Adrenal gland (tissue), 12 donors: ENCODE results near the gene C18orf32. TPM values are rescaled to one million over a fixed set of nuclear protein-coding genes. Genes with fewer than 3 reads are reported as not detected.

Experiments used
- DNase-seq, 7 donors: peaks; one replicate each; pipeline ENCODE4 v3.0.0-alpha.2; 2019 to 2020
- H3K27ac ChIP-seq, 5 donors: fragments of 200-600 bp; sonication (generic) in 4 of 5; 1 replicate in 3 of 5; 2 replicates in 2 of 5; pipeline versions ENCODE4 v1.5.1 to v1.8.0; 2016 to 2020; ENCODE audit warnings: mild to moderate bottlenecking in 1 of 5
- H3K27me3 ChIP-seq: fragments of 200-600 bp; 2 replicates; pipeline ENCODE4 v1.8.0; 2021
- H3K36me3 ChIP-seq, 2 donors: fragments of 200-600 bp; replicated peaks in 1 of 2; 1 replicate in 1 of 2; 2 replicates in 1 of 2; pipeline versions ENCODE4 v1.5.1 to v1.8.0; 2018 to 2022
- H3K4me1 ChIP-seq, 2 donors: fragments of 200-600 bp; replicated peaks in 1 of 2; 1 replicate in 1 of 2; 2 replicates in 1 of 2; pipeline versions ENCODE4 v1.5.1 to v1.8.0; 2018 to 2021
- H3K4me3 ChIP-seq, 4 donors: fragments of 200-600 bp; sonication (generic) in 3 of 4; one replicate each; pipeline ENCODE4 v1.5.1; 2016 to 2018
- H3K9me3 ChIP-seq, 3 donors: fragments of 200-600 bp; sonication (generic) in 1 of 3; replicated peaks in 1 of 3; 1 replicate in 2 of 3; 2 replicates in 1 of 3; pipeline versions ENCODE4 v1.5.1 to v1.8.0; 2016 to 2021
- CTCF ChIP-seq, 6 experiments: fragments of 450-650 bp in 4 of 6; fragments of 200-600 bp in 2 of 6; sonication (generic) in 1 of 6; IDR thresholded peaks; 1 replicate in 5 of 6; 2 replicates in 1 of 6; pipeline versions ENCODE4 v1.5.1 to v1.8.0; 2016 to 2021; ENCODE audit warnings: antibody characterized with exemption in 6 of 6, mild to moderate bottlenecking in 2 of 6, moderate library complexity in 1 of 6
- POLR2A ChIP-seq, 2 donors: fragments of 450-650 bp; IDR thresholded peaks; one replicate each; pipeline ENCODE4 v1.6.1; 2017; ENCODE audit warnings: antibody characterized with exemption in 2 of 2, mild to moderate bottlenecking in 2 of 2, moderate library complexity in 1 of 2
- WGBS, 4 donors: extraction: QIAGEN DNeasy Blood & Tissue Kit in 2 of 4; methylation state at CpG; one replicate each; pipeline versions ENCODE4 v1.1.5 to v1.1.7; 2013 to 2017; 5-methylcytosine and 5-hydroxymethylcytosine counted together
- intact Hi-C, 2 donors: fragments of 100-400 bp; cut with DNase I; formaldehyde crosslinking; loops; one replicate each; pipeline versions ENCODE4 v1.14.1 to v1.15.0; 2022 to 2023
- polyA plus RNA-seq, 3 donors: library from polyadenylated mRNA; stranded (reverse); fragments of 200-250 nt in 2 of 3; fragments of 350-450 nt in 1 of 3; fragmentation: Illumina TruSeq in 1 of 3; extraction: RNeasy Lipid Tissue Mini Kit (QIAGEN cat#74804) in 1 of 3; gene quantifications; one replicate each; pipeline ENCODE4 v1.2.3, GENCODE V29; 2013 to 2014
- total RNA-seq, 9 donors: library from RNA; depleted of rRNA in 4 of 9; stranded (reverse); fragments of >200 nt in 4 of 9; fragments of 120-200 nt in 1 of 9; fragmentation: NEBNext Ultra II Directional in 1 of 9; extraction: Animal tissue kit (Norgen Biotek cat#: 25700) in 1 of 9; gene quantifications; one replicate each; pipeline versions ENCODE4 v1.1.0 to v1.2.4, GENCODE V29; 2013 to 2023
- donor health status: healthy with polysubstance abuse.
- donor health status: Bipolar disorder and iron deficiency.
- donor health status: DM: yes; HTN: yes; CAD: no.
- donor health status: DM: no; HTN: no; CAD: no.
- donor health status: DM: no; HTN: no; CAD: no.
- donor health status: DM: yes; HTN: yes; CAD: no.

C18orf32 gene
- total and polyA plus RNA-seq, 12 donors: 33.1 to 176 (median 75.3) TPM

- DNase-seq: peak in 2 of 7 donors; percentile 26 to 31
- H3K27ac ChIP-seq: no peak overlapping the region
- no peaks in the 10 kb centered on the region for H3K36me3 ChIP-seq
- TF ChIP-seq CTCF (IDR thresholded peaks at IDR 0.05): peak in 5 of 6 experiments; percentile 5 to 39 (median 27)
- no peak for TF ChIP-seq POLR2A (IDR thresholded peaks at IDR 0.05)
- H3K27me3 ChIP-seq: no peaks in the 10 kb centered on the region
- no peak overlapping the region for H3K4me3 ChIP-seq
- intact Hi-C loops: no loop called here
- peaks cover 0 to 36% (median 0%) of the 10 kb centered on the region in 3 donors for H3K9me3 ChIP-seq
- WGBS, 4 donors: 66 to 71% (median 69%) methylated on average over 3 of the region's 3 CpGs
- H3K4me1 ChIP-seq: no peaks in the 10 kb centered on the region
These were observed 39.0 kb downstream of the C18orf32 start for GRCh38 chr18:49447810-49448745.

- WGBS, 4 donors: 66 to 96% (median 88%) methylated on average over 5 of the region's 5 CpGs
- Histone ChIP-seq H3K9me3 (peaks cover 0 to 36% (median 0%) of the 10 kb centered on the region in 3 donors), H3K4me3 (no peak overlapping the region), H3K27ac (no peak overlapping the region), H3K36me3 (no peaks in the 10 kb centered on the region), H3K4me1 (no peaks in the 10 kb centered on the region), H3K27me3 (no peaks in the 10 kb centered on the region)
- TF ChIP-seq POLR2A (IDR thresholded peaks at IDR 0.05): no peak
- TF ChIP-seq CTCF (IDR thresholded peaks at IDR 0.05): no peak
- no peak for DNase-seq
- intact Hi-C loops: no loop called here
These were observed 40.6 kb downstream of the C18orf32 start for GRCh38 chr18:49446481-49446880.

- DNase-seq: no peak
- intact Hi-C loops: no loop called here
- TF ChIP-seq POLR2A (IDR thresholded peaks at IDR 0.05) (no peak), CTCF (IDR thresholded peaks at IDR 0.05) (no peak)
- no peaks in the 10 kb centered on the region for H3K36me3 ChIP-seq
- peaks cover 0 to 19% (median 0%) of the 10 kb centered on the region in 3 donors for H3K9me3 ChIP-seq
- WGBS, 4 donors: 76 to 87% (median 79%) methylated on average over 3 of the region's 3 CpGs
- H3K4me3 ChIP-seq: no peak overlapping the region
- no peaks in the 10 kb centered on the region for H3K27me3 ChIP-seq
- no peak overlapping the region for H3K27ac ChIP-seq
- H3K4me1 ChIP-seq: no peaks in the 10 kb centered on the region
These were observed 42.5 kb downstream of the C18orf32 start for GRCh38 chr18:49444581-49444980.

GRCh38 chr18:49443837-49444236 is 43.2 kb downstream of the C18orf32 start:
- Histone ChIP-seq H3K27me3 (no peaks in the 10 kb centered on the region), H3K4me3 (no peak overlapping the region), H3K27ac (no peak overlapping the region), H3K36me3 (no peaks in the 10 kb centered on the region), H3K9me3 (peaks cover 0 to 11% (median 0%) of the 10 kb centered on the region in 3 donors), H3K4me1 (no peaks in the 10 kb centered on the region)
- TF ChIP-seq CTCF (IDR thresholded peaks at IDR 0.05): no peak
- TF ChIP-seq POLR2A (IDR thresholded peaks at IDR 0.05): no peak
- no peak for DNase-seq
- WGBS, 4 donors: 86 to 97% (median 93%) methylated on average over 2 of the region's 2 CpGs
- intact Hi-C loops: no loop called here
